Stomach (tissue), 4 donors: Measurements from ENCODE around the gene GPRC5B.

Experiments
- CTCF ChIP-seq, 7 experiments: fragments of 450-650 bp in 4 of 7; fragments of 200-600 bp in 3 of 7; sonication (generic) in 3 of 7; IDR thresholded peaks; one replicate each; pipeline ENCODE4 v1.5.1; 2016 to 2019; ENCODE audit warnings: antibody characterized with exemption in 7 of 7, control low read depth in 2 of 7, mild to moderate bottlenecking in 1 of 7
- POLR2AphosphoS5 ChIP-seq, 3 donors: sonication (generic); formaldehyde crosslinking; IDR thresholded peaks; one replicate each; pipeline ENCODE4 v1.6.1; 2016; ENCODE audit warnings: antibody characterized with exemption in 3 of 3

- TF ChIP-seq CTCF (IDR thresholded peaks at IDR 0.05) (no peak), POLR2AphosphoS5 (IDR thresholded peaks at IDR 0.05) (no peak)
Observed at GRCh38 chr16:19881028-19881427, 3.6 kb downstream of the GPRC5B start.
